GM19238 (cell line): ENCODE results near the gene CASZ1.

ENCODE experiments used
- DNase-seq: peaks from one replicate; pipeline ENCODE4 v3.0.0; 2011; ENCODE audit warnings: low spot score; ENCODE audit not compliant: insufficient read length

Gene CASZ1

DNA sequence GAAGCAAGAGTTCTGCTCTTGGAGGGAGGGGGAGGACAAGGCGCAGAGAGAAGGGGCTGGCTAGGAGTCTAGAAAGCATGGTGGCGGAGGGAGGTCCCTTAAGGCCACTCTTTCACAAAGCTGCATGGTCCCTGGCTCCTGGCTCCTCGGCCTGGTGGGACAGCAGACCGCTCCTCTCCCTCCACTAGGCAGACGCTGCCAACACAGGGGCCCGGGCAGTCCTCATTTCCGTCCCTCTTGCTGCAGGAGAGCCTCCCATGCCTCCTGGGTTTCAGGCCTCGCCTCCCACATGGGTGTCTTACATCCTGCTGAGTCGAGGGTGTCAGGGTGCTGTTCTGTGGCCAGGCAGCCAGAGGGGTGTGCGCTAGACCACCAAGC, 108.0 kb downstream of the CASZ1 start:
- no peak for DNase-seq

DNA sequence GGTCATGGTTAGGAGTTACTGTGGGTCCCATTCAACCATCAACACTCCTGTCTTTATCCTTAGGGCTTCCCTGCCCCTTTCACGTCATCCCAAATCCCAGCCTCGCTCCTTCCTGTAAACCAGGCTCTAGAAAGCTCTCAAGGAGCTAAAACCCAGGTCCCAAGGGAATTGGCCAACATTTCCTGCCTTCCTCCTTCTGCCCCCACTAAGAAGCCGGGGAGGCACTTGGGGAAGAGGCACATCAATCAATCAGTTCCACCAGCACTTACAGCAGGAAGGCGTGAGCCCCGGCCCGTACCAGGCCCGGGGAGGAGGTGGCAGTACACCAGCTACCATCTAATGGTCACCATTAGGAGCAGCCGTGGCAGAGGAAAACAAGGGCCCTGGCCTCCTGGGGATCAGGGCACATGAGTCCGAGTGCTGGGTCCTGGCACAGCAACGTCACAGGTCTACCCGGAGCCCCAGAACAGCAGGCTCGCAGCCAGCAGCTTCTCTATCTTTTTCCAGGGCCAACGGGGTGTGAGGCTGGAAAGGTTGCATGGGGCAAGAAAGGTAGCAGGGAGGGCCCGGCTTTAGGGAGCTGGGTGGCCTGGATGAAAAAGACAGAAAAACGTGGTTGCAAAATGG, 108.6 kb downstream of the CASZ1 start:
- no peak for DNase-seq

DNA sequence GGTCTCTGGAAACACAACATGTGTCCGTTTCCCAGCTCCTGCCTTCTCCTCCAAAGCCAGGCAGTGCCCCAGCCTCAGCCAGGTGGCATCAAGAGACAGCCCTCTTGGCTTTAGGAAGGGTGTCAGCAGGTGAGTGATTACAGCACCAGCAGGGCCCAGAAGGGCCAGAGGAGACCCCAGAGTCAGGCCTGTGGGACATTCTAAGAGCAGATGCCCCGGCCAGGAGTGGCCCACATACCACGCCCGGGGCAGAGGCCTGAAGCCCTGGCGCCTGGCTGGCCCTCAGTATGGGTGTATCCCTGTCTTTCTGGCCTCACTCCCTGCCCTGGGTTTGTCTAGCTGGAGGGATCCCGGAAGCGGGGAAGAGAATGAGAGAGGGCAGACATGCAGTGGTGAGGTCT, 109.2 kb downstream of the CASZ1 start:
- no peak for DNase-seq

DNA sequence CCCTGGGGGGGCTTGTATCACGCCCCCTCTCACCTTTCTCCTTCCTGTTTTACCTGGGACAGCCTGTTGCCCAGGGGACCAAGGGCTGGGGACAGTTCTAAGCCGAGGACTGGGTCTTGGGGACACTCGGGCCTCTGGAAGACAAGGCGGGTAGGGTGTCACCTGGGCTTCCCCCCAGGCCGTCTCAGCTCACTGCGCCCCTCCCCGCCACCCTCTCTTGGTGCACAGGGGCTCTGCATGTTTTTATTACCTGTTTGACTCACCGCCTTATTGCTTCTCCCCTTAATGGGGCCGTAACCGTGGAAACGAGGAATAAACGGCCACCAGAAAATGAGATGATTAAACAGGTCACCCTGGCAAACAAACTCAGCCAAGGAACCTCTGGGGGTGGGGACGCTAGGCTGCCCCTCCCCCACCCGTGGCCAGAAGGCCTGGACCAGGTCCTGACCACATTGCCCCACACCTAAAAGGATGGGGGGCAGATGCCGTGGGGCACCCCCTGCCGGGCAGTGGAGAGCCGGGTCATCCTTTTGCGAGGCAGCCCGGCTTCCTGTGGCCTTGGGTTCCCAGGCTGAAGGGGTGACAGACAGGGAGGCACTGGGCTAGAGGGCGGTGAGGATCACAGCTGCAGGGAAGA, 109.9 kb downstream of the CASZ1 start:
- no peak for DNase-seq

DNA sequence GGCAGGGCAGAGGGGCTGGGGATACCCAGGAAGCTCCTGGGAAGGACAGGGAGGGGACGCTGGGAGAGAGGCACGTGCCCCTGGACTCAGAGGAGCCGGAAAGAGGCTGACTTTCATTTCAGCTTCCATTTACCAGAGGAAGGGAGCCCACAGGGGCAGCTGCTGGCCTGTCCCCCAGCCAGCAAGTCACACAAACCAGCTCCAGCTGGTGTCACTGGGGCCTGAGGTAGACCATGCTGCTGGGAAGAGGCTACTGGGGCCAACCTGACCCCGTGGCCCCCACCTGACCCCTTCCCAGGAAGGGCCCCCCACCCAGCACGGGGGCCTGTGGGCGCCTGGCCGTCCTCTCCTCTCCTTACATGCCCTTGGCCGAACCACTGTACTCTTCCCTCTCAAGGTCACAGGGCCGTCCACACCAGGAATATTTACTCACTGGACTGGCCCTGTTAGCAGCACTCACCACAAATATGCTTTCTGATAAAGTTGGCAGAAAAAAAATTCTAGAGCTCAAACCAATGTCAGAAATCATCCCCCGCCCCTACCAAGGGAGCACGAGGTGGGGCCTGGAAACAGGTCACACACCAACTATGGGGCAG, 110.5 kb downstream of the CASZ1 start:
- no peak for DNase-seq

DNA sequence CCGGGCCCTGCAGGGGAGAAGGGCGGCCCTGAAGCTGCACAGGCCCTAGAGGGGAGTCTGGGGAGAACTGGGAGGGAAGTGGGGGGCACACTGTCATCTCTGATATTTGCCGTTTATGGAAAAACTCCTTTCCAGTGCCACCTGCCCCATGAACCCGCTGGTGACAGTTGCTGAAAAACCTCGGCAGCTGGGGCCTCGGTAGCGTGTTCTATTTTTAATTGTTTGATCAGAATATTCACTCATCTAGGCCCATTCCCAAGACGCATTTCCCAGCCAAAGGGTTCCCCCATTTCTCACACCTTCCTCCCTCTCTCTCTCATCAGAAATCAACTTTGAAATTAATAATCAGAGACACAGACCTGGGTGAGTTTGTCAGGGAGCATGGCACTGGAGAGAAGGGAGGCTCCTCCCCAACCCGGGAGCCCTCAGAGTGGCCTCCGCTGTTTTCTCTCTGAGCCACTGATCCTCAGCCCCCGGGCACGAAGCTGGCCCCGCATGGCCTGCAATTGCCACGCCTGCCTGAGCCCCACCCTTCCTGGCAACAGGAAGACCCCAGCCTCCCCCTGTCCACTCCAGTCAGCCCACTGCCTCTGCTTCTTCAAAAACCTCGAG, 111.1 kb downstream of the CASZ1 start:
- no peak for DNase-seq

DNA sequence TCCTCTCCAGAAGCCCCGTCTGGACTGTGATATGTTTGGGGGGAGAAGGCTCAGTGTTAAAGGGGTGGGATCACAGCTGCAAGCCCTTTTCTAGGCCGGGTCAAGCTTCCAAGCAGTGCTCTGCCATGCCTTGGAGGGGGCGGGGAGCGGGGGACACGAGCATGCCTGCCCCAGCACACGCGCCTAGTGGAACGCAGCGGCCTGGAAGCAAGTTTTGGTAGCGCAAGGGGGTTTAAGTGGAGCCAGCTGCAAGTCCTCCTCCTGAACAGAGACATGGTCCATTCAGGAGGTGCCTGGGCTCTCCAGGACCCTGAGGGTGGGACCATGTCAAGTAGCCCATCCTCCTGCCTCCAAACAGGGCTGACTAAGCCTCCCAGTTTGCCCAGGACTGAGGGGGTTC, 112.2 kb downstream of the CASZ1 start:
- no peak for DNase-seq

DNA sequence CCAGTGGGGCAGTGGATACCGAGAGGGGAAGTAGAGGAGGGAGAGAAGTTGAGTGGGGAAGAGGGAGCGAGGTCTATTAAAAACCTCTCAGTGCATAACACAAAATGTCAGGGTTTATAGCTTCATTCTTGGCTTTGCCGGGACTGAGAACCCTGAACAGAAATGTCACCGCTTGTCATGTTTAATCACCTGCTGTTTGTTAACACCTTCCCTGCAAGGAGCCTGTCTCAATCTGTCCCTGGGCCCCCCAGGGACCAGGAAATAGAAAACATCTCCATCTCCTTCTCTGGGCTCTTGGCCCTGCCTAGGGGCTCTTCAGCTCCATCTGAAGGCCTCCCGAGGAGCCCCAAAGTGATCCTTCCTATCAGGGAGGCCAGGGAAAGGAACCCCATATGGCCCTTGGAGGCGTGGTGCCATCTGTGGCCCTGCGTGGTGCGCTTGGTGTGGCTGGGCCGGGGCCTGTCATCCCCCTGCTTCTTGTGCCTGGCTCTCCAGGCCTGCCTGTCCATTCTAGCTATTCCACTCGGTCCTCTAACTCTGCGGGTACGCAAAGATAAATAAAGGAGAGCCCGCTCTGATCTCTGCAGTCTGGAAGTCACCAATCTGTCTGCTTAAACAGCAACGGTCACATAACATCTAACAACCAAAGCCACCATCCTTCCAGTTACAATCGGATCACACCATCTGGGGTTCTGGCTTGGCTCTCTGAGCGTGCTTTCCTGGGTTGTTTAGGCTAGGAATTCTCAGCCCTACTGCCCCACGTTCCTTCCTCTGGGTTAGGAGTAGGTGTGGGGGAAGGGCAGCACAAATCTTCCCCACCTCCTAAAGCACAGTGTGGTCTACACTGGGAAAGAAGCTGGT, 113.8 kb downstream of the CASZ1 start:
- DNase-seq, result no peak

DNA sequence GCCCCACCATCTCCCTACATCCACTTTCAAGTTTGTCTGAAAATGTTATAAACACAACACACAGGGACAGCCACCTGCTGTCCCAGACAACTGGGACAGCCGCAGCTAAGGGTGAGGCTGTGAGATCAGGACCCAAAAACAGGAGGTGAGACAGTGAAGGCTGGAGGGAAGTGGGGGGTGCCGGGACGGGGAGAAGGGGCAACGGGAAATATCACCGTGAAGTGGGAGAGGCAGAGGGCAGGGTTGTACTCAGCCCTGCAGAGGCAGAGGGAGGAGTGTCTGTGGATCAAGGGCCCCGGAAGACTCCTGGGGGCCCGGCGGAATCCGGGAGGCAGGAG, 114.4 kb downstream of the CASZ1 start:
- DNase-seq, result no peak

DNA sequence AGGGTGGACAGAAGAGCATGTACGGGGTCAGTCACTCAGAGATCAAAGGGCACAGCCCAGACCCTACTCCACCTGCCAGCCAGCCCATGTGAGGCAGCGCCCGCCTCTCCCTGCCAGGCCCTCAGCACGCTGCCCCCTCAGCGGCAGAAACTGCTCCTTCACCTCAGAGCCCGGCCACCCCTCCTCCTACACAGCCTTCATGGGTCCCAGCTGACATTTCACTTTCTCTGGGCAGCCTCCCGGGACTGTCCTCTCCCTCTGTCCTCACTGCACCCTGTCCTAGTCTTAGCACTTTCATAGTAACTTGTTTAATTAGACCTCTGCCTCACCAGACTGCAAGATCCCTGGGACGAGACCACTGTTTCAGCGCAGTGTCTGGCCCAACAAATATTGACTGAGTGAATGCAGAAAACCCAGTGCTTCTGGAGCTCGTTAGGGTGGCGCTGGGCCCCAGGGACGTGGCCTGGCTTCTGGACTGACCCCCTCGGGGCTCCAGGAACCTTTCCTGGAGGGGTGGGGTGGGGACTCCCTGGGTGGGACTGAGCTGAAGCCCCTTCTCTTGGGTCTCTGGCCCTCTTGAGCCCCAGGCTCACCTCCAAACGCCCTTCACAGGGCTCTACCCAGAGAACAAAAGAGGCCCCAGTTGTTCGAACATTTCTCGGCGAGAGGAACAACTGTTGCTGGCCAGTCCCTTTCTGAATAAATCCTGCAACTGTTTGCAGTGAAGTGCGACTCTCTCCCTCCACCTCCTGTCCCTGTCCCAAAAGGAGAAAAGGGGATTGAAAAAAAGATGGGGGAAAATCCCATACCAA, 114.9 kb downstream of the CASZ1 start:
- no peak for DNase-seq

DNA sequence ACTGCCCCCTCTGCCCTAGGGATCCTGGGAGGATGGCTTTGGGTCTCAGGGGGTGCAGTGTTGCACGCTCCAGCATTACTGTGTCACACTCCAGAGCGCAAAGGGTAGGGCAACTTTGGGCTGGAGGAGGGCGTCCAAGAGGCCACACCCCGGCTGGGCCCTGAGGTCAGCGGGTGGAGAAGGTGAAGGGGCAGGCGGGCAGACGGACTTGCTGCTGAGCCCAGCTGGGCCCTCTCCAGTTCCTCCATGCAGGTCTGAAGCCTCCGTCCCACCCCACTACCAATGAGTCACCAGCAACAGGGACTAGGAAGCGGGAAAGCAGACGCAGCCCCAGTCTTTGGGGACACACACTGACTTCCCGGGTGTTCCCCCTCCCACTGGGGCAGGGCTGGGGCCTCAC, 116.0 kb downstream of the CASZ1 start:
- DNase-seq, result no peak

DNA sequence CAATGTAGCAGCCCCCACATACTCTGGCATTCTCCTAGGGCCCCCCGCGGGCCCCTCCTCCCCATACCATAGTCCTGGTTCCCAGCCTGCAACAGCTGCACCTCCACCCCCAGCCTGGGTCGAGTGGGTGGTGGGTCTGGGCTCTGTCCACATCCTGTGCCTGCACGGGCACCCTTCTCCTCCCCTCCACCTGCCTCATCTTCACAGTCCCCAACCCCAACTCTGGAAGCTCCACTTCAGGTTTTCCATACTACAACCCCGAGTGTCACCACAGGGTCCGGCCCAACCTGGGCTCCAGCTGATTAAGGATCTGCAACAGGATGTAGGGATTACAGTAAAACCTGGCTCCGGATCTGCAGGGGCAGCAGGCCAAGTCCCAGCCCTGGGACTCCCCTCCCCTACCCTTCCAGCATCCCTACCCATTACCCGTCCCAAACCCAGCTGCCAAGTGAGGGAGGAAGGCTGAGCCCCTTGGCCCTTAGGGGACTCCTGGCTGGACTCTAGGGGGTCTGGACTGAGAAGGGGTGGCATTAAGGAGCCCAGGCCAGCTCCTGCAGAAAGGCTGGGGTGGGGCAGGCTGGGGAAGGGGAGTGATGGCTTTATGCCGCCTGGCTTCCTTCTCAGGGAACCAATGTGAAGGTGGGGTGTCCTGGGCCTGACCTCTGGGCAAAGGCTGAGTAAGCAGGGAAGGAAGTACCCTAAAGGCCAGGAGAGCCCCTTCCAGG, 116.8 kb downstream of the CASZ1 start:
- DNase-seq, result no peak

DNA sequence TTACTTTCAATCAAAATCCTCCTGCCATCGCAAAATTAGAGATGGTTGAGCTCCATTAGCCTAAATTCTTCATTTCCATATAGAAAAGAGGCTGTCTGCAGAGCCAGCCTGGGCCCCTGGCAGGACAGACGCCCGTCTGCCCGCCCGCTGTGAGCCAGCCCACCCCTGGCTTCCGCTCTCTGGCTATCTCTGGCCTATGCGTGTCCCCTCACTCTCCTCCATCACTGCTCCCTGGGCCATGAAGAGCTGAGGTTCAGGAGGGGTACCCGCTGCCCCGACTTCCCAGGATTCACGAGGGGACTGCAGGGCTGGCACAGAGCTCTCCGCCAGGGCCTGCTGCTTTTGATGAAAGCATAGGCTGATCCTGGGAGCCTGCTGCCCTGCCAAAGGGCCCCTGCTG, 117.6 kb downstream of the CASZ1 start:
- DNase-seq, result no peak

DNA sequence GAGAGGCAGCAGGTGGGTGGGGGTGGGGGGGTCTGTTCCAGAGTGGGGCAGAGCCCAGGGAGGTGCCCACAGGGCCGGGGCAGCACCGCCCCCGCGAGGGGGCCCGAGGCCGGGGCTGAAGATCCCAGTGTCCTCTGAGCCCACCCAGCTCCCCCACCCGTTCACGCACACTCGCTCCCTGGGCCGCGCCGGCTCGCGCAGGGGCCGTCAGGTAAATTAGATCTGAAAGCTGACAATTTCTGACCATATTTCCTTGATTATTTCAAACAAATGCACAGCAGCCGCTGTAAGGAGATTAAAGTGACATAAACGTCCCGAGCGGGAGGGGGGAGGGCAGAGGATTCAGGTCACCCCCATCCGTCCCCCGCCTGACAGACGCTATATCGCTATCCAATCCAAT, 118.0 kb downstream of the CASZ1 start:
- no peak for DNase-seq

DNA sequence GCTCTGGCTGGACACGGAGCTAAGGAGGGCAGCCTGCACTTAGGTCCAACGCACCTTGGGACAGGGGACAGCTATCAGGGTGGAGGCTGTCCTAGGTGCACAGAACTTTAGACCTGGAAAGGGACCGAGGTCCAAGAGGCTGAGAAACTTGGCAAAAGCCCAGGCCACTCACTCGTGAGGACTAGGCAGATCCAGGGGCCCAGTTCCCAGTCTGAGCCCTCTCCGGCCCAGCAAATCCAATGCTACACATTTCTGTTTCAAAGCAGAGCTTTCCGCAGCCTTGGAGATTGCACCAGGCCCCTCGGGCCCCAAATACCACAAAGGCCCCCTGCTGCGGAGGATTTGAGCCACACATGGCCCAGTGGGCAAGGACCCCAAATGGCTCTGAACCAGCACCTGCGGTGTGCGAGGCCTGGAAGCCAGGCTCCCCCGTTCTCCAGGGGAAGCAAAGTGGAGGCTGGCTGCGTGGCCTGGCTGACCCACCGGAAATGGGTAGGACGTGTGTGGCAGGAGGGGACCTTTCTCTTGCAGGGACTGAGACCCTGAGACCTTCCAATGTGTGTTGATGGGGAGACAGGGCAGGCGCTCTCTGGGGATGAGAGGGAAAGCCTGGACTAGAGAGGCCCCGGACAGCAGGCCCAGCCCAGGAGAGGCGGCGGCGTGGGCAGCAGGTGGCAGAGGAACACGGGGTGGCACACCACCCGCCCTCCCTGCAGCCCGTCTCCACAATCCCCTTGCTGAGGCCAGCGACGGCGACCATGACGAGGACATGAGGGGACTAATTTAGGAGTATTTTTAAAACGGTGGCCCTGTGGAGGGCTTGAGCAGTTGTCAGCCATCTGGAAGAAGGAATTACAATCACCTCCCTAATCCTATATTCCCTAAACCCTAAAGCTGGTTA, 118.7 kb downstream of the CASZ1 start:
- no peak for DNase-seq

DNA sequence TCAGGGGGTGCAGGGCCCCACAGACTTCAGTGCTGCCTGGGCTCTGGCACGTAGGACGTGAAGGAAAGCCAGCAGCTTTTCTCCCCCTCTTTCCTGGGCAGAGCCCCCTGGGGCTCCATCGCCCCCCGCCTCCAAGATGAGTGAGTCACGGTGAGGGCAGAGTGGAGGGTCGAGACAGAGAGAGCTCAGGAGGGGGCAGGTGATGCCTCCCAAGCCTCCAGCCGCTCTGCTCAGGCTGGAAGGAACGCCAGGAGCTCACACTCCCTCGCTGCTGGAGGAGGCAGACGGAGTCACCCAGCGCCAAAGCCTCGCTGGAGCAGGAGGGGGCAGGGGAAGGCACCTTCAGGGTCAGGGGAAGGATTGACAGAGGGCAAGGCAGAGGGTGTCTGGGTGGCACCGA, 119.5 kb downstream of the CASZ1 start:
- DNase-seq, result no peak

DNA sequence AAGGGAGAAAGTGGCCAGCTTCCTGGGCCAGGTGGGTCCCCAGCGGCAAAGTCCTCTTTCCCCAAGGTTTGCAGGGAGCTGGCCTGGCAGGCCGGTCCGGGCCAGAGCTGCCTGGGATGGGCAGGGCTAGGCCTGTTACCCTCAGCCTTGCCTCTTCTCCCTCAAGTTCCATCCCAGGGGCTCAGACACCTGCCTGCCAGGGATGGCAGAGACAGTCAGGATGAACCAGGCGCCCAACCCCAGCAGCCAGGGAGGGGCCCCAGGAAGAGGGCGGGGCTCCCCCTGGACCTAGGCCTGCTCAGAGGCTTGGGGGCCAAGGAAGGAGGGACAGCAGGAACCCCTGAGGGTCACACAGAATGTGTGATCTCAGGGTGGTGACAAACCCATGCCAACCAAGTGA, 120.6 kb downstream of the CASZ1 start:
- no peak for DNase-seq

DNA sequence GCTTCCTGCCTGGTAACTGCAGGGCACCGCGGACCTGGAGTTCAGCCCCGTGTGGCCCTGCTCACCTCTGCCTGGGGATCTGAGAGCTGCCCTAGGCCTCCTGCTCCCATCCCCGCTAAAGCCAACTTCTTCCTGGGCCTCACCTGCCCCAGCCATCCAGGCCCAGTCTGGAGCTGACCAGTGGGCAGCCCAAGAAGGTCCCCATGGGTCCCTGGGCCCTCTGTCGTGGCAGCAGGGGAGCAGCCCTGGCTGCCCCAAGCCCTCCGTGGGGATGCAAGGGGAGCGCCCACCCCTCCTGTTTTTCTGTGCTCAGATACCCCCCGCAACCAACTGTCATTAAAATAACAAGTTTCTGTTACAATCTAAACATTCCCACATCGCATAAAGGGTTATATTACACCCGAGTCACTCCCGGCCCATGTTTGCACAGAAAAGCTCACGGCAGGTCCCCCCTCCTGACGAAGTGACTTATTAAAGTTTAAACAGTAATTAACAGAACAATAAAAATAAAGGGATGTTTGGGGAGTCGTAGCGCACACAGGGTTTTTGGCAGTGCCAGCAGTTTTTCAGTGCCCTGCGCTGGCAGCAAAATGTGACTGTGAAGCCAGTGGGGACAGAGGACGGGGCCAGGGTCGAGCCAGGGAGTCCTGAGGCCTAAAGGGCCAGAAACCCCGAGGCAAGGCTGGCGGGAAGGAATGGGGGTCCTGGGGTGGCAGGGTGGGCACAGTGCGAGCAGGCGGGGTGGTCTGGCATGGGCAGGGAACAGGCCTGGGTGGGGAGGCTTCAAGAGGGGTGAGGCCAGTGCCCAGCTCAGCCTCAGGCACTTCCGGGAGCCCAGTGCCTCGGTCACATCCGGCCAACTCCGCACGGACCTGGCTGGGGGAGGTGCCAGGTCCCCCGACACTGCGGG, 121.5 kb downstream of the CASZ1 start:
- DNase-seq, result no peak
